Ishikawa (cell line): ENCODE results near the gene C16orf74.

Source experiments
- CEBPB ChIP-seq: IDR thresholded peaks from 2 replicates; pipeline ENCODE4 v1.6.1; 2012
- CREB1 ChIP-seq: IDR thresholded peaks from 2 replicates; pipeline ENCODE4 v1.6.1; 2012; ENCODE audit warnings: low read depth
- EGR1 ChIP-seq: IDR thresholded peaks from 2 replicates; pipeline ENCODE4 v1.6.1; 2012
- EP300 ChIP-seq: IDR thresholded peaks from 2 replicates; pipeline ENCODE4 v1.6.1; 2012; ENCODE audit warnings: borderline replicate concordance
- FOXM1 ChIP-seq: IDR thresholded peaks from 2 replicates; pipeline ENCODE4 v1.6.1; 2012; ENCODE audit warnings: low read depth, borderline replicate concordance
- MAX ChIP-seq: IDR thresholded peaks from 2 replicates; pipeline ENCODE4 v1.6.1; 2012
- NFIC ChIP-seq: IDR thresholded peaks from 2 replicates; pipeline ENCODE4 v1.6.1; 2012
- RAD21 ChIP-seq: IDR thresholded peaks from 2 replicates; pipeline ENCODE4 v1.6.1; 2012; ENCODE audit warnings: low read depth
- TAF1 ChIP-seq: IDR thresholded peaks from 2 replicates; pipeline ENCODE4 v1.6.1; 2012; ENCODE audit warnings: low read depth, mild to moderate bottlenecking
- TCF12 ChIP-seq: IDR thresholded peaks from 2 replicates; pipeline ENCODE4 v1.6.1; 2012; ENCODE audit warnings: low read depth
- TEAD4 ChIP-seq: IDR thresholded peaks from 2 replicates; pipeline ENCODE4 v1.6.1; 2012
- YY1 ChIP-seq: IDR thresholded peaks from 2 replicates; pipeline ENCODE4 v1.6.1; 2012; ENCODE audit warnings: low read depth
- ZBTB7A ChIP-seq: IDR thresholded peaks from 2 replicates; pipeline ENCODE4 v1.6.1; 2012; ENCODE audit warnings: low read depth
- TF ChIP-seq, protein P1 (sequence below): IDR thresholded peaks from 2 replicates; pipeline ENCODE4 v1.6.1; 2012
- TF ChIP-seq, protein P2 (sequence below): IDR thresholded peaks from 2 replicates; pipeline ENCODE4 v1.6.1; 2012; ENCODE audit warnings: low read depth, mild to moderate bottlenecking

C16orf74 gene

DNA sequence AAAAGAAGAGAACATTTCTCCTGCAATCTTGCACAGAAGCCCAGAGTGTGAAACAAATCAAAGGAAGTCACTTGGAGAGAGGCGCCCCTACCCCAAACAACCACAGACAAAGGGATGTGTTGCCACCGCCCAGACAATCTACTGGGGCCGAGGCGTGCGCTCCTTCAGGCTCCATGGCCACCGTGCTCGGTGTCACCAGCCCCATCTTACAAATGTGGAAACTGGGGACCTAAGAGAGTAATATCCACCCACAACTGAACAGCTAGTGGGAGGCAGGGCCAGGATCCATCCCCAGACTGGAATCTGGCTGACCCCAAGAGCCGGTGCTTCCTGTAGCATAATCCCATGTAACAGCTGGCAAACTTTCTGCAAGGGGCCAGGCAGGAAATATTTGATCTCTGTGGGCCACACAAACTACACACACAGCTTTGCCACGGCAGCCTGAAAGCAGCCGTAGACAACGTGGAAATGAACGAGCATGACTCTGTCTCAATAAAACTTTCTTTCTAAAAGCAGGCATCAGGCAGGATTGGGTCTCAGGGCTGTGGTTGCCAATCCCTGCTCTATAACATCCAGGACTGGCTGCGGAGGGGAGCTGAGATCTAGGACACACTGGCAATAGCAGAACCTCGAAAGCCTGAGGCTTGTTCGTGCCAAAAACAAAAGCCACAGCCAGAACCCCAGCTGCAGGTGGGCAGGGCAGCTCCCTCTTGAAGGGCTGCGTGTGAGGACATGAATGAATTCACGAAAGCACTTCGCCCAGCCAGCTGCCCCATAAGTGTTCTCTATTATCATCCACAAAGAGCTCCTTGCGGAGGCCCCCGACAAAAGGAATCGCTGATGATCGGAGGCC lies 35.5 kb downstream of the C16orf74 start:
- no peak for TF ChIP-seq FOXM1
- TF ChIP-seq TEAD4, result no peak
- TF ChIP-seq EGR1, result no peak
- TF ChIP-seq YY1, result no peak
- no peak for TF ChIP-seq TAF1
- TF ChIP-seq CREB1, result no peak
- TF ChIP-seq, protein P1, sequence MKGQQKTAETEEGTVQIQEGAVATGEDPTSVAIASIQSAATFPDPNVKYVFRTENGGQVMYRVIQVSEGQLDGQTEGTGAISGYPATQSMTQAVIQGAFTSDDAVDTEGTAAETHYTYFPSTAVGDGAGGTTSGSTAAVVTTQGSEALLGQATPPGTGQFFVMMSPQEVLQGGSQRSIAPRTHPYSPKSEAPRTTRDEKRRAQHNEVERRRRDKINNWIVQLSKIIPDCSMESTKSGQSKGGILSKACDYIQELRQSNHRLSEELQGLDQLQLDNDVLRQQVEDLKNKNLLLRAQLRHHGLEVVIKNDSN, result no peak
- TF ChIP-seq ZBTB7A, result no peak

DNA sequence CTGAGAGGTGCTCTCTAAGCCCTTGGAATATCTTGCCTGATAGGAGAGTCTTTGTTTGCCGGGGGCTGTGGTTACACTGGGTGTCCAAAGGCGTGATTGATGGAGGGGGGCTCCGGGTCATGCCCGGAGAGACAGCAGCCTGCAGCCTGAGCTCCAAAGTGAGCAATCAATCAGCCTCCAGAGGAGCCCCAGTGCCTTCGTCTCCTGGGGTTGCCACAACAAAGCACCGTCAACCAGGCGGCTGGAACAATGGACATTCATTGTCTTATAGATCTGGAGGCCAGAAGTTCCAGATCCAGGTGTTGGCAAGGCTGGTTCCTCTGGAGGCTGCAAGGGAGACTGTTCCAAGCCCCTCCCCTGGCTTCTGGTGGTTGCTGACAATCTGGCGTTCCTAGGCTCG lies 38.1 kb downstream of the C16orf74 start:
- no peak for TF ChIP-seq YY1
- no peak for TF ChIP-seq NFIC
- TF ChIP-seq CREB1, result no peak
- no peak for TF ChIP-seq EGR1
- TF ChIP-seq TAF1, result no peak
- no peak for TF ChIP-seq ZBTB7A
- TF ChIP-seq TEAD4, result no peak
- TF ChIP-seq TCF12, result no peak

DNA sequence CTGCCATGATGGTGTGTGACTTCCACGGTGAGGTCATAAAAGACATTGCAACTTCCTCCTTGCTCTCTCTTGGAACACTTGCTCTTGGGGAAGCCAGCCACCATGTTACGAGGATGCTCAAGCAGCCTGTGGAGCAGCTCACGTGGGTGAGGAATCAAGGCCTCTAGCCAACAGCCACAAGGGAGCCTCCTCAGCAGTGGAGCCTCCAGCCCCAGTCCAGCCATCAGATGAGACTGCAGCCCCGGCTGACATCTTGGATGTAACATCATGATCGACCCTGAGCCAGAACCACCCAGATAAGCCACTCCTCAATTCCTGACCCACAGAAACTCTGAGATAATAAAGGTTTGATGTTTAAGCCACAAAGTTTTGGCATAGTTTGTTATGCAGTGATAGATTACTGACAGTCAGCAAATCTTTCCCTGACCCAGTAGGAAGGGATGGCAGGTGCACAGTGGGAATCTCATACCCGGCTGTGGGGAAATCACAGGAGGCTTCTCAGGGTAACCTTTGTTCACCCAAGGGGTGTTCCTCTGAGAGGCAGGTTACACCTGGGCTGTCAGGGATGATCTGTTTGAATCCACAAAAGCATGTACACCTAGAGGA lies 38.8 kb downstream of the C16orf74 start:
- no peak for TF ChIP-seq TEAD4
- no peak for TF ChIP-seq CEBPB
- TF ChIP-seq NFIC, result no peak
- no peak for TF ChIP-seq ZBTB7A
- TF ChIP-seq, protein P1, result no peak
- TF ChIP-seq, protein P2, sequence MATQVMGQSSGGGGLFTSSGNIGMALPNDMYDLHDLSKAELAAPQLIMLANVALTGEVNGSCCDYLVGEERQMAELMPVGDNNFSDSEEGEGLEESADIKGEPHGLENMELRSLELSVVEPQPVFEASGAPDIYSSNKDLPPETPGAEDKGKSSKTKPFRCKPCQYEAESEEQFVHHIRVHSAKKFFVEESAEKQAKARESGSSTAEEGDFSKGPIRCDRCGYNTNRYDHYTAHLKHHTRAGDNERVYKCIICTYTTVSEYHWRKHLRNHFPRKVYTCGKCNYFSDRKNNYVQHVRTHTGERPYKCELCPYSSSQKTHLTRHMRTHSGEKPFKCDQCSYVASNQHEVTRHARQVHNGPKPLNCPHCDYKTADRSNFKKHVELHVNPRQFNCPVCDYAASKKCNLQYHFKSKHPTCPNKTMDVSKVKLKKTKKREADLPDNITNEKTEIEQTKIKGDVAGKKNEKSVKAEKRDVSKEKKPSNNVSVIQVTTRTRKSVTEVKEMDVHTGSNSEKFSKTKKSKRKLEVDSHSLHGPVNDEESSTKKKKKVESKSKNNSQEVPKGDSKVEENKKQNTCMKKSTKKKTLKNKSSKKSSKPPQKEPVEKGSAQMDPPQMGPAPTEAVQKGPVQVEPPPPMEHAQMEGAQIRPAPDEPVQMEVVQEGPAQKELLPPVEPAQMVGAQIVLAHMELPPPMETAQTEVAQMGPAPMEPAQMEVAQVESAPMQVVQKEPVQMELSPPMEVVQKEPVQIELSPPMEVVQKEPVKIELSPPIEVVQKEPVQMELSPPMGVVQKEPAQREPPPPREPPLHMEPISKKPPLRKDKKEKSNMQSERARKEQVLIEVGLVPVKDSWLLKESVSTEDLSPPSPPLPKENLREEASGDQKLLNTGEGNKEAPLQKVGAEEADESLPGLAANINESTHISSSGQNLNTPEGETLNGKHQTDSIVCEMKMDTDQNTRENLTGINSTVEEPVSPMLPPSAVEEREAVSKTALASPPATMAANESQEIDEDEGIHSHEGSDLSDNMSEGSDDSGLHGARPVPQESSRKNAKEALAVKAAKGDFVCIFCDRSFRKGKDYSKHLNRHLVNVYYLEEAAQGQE, result no peak
- no peak for TF ChIP-seq FOXM1
- TF ChIP-seq EGR1, result no peak
- no peak for TF ChIP-seq MAX
- TF ChIP-seq EP300, result no peak
- no peak for TF ChIP-seq TAF1
- TF ChIP-seq RAD21, result no peak
- no peak for TF ChIP-seq YY1
- TF ChIP-seq TCF12, result no peak
- TF ChIP-seq CREB1, result no peak

GRCh38 chr16:85710732-85711131 lies 40.2 kb downstream of the C16orf74 start:
- TF ChIP-seq TAF1 (no peak), TCF12 (no peak), ZBTB7A (no peak), NFIC (no peak), CREB1 (no peak), EP300 (no peak), CEBPB (no peak), YY1 (no peak), RAD21 (no peak), EGR1 (no peak), FOXM1 (no peak)

DNA sequence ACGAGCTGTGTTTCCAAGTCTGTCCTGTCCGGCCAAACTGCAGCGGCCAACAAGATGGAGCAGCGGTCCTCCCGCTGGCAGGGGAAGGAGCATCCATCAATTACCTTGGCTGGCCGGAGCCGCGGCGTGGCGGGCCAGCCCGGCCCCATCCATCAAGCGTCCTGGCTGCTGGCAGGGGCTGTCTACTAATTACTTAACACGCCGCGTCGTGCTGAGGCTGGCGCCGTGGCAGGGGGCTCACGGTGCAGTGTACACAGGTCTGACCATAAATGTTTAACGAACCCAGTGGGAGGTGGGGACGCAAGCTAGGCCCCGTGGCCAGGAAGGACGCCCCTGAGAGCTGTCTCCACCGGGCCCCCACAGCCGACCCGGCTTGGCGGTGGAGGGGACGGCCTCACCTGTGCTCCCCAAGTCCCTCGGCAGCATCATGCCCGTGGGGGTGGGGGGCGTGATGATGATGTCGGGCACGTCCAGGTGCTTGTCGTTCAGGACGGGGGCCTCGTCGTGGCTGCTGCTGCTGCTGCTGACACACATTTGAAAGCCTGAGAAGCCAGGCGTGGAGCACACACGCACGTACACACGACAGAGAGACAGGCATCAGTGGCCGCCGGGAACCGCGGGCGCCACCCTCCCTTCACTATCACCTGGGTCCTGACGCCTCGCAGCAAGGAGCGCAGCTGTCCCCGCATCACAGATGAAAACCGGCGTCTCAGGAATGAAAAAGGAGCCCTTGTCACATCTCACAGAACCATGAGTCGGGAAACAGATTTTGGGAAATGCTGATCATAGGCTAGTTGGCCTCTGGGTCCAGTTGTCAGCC lies 40.9 kb downstream of the C16orf74 start:
- TF ChIP-seq TCF12, result no peak
- TF ChIP-seq TAF1, result no peak
- TF ChIP-seq EGR1, result no peak
- no peak for TF ChIP-seq CEBPB
- TF ChIP-seq YY1, result no peak
- no peak for TF ChIP-seq CREB1
- TF ChIP-seq, protein P2, result no peak
- no peak for TF ChIP-seq ZBTB7A
- TF ChIP-seq FOXM1, result no peak
- TF ChIP-seq RAD21, result no peak
- TF ChIP-seq EP300, result no peak
- TF ChIP-seq MAX, result no peak
- TF ChIP-seq TEAD4, result no peak
- no peak for TF ChIP-seq NFIC
- TF ChIP-seq, protein P1, result no peak
